H1 (cell line): ENCODE results near the gene SLC38A10. TPM values are rescaled to one million over a fixed set of nuclear protein-coding genes. Genes with fewer than 3 reads are reported as not detected.

Experiments
- ASH2L ChIP-seq: fragments of 200-600, 300-600 bp; sonication (generic); IDR thresholded peaks from one replicate; pipeline ENCODE4 v1.7.1; 2017; ENCODE audit warnings: low read length
- CBX5 ChIP-seq: fragments of 300-800, 300-1000 bp; sonication (generic); IDR thresholded peaks from 2 replicates; pipeline ENCODE4 v1.7.1; 2016; ENCODE audit warnings: antibody characterized with exemption, low read length, low read depth
- GABPA ChIP-seq: IDR thresholded peaks from 2 replicates; pipeline ENCODE4 v1.6.1; 2011; ENCODE audit warnings: mild to moderate bottlenecking, low read length, moderate library complexity, borderline replicate concordance; ENCODE audit not compliant: insufficient read depth
- GTF2F1 ChIP-seq: IDR thresholded peaks from 2 replicates; pipeline ENCODE4 v1.6.1; 2012; ENCODE audit warnings: low read depth, low read length, improper control_type of control experiment, borderline replicate concordance
- KDM1A ChIP-seq: fragments of 200-600, 300-600 bp; sonication (generic); IDR thresholded peaks from 2 replicates; pipeline ENCODE4 v1.7.1; 2016; ENCODE audit warnings: mild to moderate bottlenecking, low read length, borderline replicate concordance
- RXRA ChIP-seq: IDR thresholded peaks from 2 replicates; pipeline ENCODE4 v1.6.1; 2011; ENCODE audit warnings: low read depth, mild to moderate bottlenecking, low read length, moderate library complexity; ENCODE audit not compliant: insufficient read depth
- SAP30 ChIP-seq: fragments of 300-600 bp; sonication (generic); IDR thresholded peaks from 2 replicates; pipeline ENCODE4 v1.7.1; 2012; ENCODE audit warnings: low read length, moderate library complexity, mild to moderate bottlenecking, inconsistent platforms; ENCODE audit not compliant: insufficient read depth, insufficient replicate concordance
- TCF12 ChIP-seq: IDR thresholded peaks from 2 replicates; pipeline ENCODE4 v1.6.1; 2011; ENCODE audit warnings: low read depth, mild to moderate bottlenecking, low read length
- TEAD4 ChIP-seq: IDR thresholded peaks from 2 replicates; pipeline ENCODE4 v1.6.1; 2012; ENCODE audit warnings: low read depth, low read length, inconsistent platforms, mixed read lengths
- polyA plus RNA-seq, 7 experiments: library from polyadenylated mRNA; depleted of rRNA in 3 of 7; stranded (reverse) in 5 of 7; unstranded in 2 of 7; fragments of >200 nt in 5 of 7; fragments of 200-250 nt in 2 of 7; gene quantifications; 1 replicate in 5 of 7; 2 replicates in 1 of 7; 4 replicates in 1 of 7; pipeline versions ENCODE4 v1.2.1 to v1.2.3, GENCODE V29; 2011 to 2013; ENCODE audit warnings: missing spikeins in 2 of 7, mixed read lengths in 2 of 7
- total RNA-seq: library from RNA; stranded (reverse); fragmentation: NEBNext Ultra II Directional; extraction: Animal tissue kit (Norgen Biotek cat#: 25700); gene quantifications from 2 replicates; pipeline ENCODE4 v1.2.1, GENCODE V29; 2021

SLC38A10 gene
- total and polyA plus RNA-seq, 2 of the 8 experiments (the other 6 are each of a cell fraction or from before 2014, with no cell fraction given): 26.4 to 41.0 TPM

- no peak for TF ChIP-seq TCF12
- TF ChIP-seq KDM1A: no peak
- no peak for TF ChIP-seq GTF2F1
- no peak for TF ChIP-seq CBX5
- no peak for TF ChIP-seq TEAD4
- no peak for TF ChIP-seq GABPA
- no peak for TF ChIP-seq SAP30
- TF ChIP-seq RXRA: no peak
- no peak for TF ChIP-seq ASH2L
Observed at GRCh38 chr17:81207610-81208581, 87.2 kb downstream of the SLC38A10 start (continued).
